Renal pelvis (tissue), 4 donors: ENCODE results near the gene PKIB. TPM values are rescaled to one million over a fixed set of nuclear protein-coding genes. Genes with fewer than 3 reads are reported as not detected.

ENCODE experiments used
- DNase-seq: peaks from one replicate; pipeline ENCODE4 v3.0.0-alpha.2; 2013
- polyA plus RNA-seq, 3 donors: library from polyadenylated mRNA; unstranded; fragments of 120-200 nt; gene quantifications; one replicate each; pipeline ENCODE4 v1.2.1, GENCODE V29; 2013; ENCODE audit not compliant: insufficient read length in 3 of 3

Gene PKIB
- polyA plus RNA-seq, 3 donors, result 1.5 to 2.4 (median 1.6) TPM

DNA sequence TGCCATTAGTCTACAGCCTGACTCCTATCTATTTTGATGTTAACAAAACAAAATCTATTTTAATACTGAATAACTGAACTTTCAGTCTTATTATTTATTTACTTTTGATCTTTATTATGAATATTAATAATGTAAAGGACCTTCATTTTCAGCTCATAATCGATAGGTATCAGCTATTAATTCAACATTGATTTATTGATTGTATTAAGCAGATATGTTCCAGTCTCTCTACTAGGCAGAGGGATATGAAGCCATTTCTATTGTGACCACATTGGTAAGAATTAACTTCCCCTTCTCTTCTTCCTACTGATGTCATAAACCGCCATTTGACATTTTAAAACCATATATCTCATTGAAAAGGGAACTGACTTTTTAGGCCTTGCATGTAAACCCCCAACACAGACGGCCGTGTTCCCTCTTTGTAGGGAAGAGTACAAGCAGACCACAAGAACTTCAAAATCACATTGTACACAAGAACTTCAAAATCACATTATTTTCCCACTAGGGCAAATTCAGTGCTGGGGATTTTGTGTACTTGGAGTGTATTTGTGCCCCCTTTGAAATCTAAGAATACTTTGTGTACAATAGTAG is 99.8 kb downstream of the PKIB start:
- no peak for DNase-seq

DNA sequence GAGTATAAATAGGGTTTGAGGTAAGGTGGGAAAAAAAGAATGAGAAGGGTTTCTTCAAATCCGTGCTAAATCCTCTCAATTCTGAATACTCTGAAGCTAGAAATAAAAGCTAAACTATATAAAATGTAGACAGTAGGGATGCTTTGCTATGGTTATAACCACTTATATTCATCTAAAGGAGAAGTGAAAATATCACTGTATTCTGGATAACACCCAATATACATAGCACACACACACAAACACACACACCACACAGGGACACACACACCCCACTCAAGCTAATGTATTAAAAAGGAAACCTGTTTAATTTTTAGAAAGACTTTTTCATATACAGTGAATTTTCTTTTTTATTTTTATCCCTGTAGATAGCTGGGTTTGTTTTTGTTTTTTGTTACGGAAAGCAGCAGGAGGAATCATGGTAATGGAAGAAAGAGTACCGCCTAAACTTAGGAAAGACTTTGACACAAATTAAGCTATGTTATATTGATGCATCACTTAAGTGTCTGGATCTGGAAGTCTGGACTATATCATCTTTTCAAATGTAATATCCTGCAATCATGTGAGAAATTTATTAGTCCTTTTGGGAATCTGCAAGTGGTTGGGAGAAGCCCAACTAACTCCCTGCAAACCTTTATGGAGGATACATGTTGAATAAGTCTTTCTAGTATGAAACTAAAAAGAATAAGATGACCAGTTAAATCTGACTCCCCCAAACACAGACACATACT is 100.9 kb downstream of the PKIB start:
- DNase-seq, result no peak

DNA sequence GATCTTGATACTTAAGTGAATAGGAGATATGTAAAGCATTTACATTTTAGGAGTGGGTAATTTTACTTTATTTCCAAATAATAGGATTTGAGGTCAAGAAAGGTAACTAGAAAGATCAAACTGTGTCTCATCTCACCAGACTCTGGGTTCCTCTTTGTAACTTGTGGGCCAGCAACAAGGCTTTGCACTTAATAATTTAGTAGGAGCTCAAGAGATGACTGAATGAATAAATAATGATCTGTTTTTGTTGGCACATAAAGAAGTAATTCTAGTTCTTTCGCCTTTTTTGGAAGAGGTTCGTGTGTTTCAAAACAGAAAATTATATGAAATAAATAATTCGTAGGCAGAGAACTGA is 101.9 kb downstream of the PKIB start:
- DNase-seq, result no peak

DNA sequence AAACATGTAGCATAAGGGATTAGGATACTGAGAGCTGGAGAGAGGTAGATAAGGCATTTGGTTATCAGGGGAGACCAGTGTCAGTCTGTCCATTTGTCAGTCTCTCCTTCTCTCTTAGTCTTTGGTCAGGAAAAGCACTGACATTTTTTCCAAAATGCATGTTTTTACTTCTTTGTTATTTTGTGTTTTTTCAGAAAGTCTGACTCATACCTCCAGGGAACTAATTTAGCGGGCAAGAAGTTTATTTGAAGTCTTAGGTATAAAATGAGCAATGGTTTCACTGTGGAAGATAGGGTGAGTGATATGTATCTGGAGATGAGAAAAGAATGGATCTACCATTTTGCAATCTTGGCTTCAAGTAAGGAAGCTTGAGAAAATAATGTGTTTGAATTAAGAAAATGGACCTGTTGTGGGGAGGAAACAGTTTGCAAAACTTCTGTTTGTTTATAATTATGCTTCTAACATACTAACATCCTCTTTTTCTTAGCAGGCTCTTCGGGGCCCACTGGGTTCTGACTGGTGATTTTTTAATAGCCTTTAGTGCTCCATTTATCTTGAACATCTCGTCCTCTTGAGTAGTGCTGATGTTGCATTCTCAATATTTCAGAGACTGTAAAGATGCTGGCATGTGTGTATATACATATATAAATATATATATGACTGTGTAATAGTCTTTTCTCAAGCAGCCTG is 102.4 kb downstream of the PKIB start:
- no peak for DNase-seq

DNA sequence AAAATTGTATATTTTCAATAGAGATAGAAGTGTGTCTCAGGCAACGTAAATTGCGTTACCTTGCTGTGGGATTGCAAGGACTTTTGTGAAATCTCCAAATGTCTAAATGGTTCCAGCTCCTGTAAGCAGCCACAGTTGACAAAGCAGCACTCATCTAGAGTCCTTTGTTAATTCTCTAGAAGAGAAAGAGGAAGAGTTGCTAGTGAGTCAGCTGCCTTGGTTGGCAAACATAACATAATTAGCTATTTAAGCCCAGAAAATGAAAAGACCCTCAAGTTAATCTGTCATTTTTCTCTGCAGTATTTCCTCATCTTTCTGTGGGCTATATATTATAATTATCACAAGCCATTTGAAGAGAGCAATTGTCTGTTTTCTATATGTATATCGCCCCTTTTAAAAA is 102.9 kb downstream of the PKIB start:
- no peak for DNase-seq

DNA sequence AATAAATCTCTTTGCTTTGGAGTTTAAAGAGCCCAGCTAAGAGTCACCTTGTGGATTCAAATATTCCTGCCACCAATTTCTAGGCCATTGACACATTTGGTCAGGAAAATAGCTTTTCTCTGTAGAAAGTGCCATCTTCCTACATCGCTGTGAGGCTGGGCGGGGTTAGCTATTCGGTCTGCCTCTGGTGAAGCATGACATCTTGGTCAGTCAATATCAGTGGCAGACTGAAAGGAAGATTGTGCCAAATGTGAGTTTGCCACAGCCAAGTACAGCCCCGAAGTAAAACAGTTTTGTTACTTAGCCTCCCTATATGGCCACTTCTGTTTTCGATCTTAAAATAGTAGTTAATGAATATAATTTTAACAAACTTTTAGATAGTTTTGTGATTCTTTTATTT is 103.9 kb downstream of the PKIB start:
- DNase-seq, result no peak

DNA sequence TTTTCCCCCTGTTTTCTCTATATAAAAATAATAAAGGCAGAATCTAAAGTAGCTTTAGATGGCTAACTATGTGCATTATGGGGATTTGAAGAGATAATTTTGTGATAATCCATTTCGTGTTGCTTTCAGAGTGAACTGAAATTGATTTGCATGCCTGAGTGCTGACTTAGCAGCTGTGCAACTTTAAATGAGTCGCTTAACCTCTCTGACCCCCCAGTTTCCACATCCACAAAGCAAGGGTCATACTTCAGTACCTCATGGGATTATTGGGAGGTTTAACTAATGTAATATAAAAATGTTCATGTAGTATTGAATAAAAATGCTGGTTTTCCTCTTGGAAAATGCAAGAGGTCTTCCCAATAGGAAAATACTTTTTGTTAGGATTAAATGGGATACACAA is 105.5 kb downstream of the PKIB start:
- no peak for DNase-seq

DNA sequence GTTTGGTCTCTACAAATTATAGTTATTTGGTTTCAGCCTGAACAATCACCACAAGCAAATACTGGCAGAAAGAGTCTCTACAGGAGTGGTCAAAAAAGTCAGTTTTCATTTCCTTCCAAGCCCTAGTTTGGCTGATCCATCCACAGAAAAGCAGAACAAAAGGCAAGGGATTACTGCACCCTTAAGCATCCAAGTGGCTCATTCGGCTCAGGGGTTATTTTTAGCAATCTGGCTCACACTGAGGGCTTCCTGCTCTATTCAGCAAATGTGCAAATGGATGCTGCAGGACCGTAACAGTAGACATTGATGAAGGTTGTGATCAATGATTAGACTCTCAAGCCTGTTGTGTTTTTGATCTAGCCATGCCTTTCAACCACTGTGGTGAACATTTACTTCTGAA is 107.1 kb downstream of the PKIB start:
- DNase-seq, result no peak

DNA sequence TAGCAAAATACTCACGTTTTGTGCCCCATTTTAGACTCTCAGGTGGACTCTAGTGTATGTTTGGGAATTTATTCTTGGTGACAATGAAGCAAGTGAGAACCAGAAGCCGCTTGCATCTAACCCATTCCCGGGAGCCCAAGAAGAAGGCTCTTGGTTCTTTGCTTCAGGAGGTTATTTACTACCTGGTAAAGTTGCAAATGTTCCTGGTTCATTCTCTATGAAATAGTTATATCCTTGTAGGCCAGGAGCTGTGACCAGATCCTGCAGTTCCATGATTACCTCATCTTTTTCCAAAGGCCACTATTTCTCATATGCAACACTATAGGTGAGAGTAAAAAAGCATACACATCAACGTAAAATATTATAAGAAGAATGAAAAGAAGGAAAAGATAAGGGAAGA is 108.4 kb downstream of the PKIB start:
- DNase-seq, result no peak

DNA sequence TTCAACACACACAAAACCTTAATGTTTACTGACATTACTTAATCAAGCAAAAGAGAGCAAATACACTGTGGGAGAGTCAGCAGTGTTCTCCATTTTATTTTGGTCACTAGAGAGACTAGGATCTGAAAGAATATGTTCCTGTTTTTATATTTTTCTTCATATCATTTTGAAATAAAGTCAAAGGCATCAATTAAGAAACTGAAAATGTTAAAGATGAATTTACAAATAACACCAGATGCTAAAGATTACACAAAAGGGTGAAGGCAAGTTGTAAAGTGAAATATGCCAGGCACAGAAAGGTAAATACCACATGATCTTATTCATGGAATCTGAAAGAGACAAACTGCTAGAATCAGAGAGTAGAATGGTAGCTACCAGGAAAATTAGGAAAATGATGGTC is 109.0 kb downstream of the PKIB start:
- no peak for DNase-seq

DNA sequence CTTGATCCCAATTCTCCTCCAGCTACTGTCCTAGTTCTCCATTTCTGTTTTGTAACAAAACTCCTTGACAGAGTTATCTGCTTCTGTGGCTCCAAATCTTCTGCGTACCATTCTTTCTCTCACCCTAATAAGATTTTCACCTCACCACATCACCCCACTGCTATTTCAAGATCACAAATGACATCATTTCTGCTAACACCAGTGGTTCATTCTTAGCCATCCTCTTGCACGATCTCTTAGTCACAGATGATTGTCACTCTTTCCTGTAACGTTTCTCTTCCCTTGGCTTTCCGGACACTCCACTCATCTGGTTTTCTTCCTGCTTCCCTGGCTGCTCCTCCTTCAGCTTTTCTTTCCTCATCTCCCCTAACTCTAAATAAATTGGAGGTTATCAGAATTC is 112.5 kb downstream of the PKIB start:
- DNase-seq, result no peak

DNA sequence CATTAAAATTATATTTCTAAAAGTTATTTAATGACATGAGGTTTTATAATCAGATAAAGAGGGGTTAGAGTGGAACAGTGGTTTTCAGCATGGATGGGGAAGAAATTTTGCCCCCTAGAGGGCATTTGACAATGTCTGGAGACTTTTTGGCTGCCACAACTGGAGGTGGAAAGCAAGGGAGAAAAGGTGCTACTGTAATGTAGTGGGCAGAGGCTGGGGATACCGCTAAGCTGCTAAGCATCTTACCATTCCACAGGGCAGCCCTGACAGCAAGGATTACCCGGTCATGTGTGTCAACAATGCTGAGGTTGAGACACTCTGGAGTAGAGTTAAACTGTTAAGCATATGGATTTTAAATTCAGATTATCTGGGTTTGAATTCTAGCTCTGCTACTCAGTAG is 116.4 kb downstream of the PKIB start:
- DNase-seq, result no peak

DNA sequence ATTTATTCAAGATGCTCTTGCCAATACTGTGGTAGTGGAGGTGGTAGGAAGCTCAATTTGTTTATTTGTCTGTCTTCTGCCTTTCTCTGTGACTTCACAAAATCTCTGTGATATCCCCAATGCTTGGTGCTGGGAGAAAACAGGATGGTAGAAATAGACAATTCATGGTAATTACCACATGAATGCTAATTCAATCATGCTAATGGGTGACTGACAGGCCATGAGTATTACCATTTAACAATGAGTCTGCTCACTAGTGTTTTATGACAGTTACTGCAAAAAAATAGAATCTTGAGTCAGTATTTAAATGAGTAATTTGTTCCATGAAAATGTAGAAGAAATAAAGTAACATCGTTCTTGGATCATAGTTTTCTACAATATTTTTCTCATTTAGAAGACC is 117.0 kb downstream of the PKIB start:
- no peak for DNase-seq

DNA sequence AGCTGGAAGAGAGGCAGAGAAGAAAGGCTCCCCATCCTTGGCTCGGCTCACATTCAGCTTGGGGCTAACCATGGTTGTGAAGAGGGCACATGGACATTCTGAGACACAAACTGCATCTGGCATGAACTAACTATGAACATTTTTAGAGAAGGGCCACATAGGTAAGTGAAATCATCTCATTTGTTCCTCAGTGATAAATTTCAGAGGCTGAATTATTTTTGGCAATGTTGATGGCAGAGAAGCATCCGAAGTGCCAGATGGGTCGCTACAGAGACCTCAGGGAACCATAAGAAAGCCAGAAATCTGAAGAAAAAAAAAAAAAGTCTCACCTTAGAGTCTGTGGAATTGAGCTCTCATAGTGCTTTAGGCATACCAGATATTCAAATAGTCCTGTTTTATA is 120.1 kb downstream of the PKIB start:
- no peak for DNase-seq

DNA sequence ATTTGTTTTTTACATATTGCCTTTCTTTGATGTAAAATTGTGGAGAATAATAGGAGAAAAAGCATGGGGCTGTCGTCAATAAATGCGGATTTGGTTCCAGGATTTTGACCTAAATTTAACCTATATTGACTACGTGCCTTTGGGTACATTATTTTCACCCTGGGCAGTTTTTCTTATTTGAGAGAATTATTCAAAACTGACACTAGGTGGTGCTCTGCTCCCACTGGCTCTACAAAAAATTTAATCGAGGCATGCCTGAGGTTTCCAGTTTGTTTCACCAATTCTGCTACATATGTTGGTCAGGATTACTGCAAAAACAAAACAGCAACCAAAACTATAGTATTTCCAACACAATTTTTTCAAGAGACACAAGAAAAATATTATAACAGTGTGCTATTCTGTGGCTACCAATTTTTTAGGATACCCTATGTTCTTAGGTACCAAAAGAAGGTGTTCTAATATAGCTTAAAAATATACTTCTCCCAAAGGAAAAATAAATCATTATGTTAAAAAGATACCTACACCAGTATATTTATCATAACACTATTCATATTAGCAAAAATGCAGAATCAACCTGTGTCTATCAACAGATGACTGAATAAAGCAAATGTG is 120.7 kb downstream of the PKIB start:
- peak; percentile 36 for DNase-seq

DNA sequence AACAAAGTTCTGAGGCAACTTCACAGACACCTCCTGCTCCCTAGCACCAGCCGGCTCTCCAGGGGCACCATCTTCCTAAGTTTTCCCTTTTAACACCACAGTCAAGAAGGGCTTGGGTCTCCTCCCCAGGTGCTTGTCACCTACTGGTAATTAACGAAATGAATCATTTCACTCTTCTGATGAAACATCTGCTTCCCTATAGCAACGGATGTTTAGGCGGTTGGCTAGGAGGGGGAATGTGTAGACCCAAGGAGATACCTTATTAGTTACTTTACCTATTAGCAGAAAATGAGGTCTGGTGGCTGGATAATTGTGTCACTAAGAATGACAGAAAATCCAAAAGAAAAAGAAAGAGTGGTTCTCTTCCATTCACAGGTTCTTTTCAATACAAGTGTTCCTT is 123.1 kb downstream of the PKIB start:
- DNase-seq, result no peak

DNA sequence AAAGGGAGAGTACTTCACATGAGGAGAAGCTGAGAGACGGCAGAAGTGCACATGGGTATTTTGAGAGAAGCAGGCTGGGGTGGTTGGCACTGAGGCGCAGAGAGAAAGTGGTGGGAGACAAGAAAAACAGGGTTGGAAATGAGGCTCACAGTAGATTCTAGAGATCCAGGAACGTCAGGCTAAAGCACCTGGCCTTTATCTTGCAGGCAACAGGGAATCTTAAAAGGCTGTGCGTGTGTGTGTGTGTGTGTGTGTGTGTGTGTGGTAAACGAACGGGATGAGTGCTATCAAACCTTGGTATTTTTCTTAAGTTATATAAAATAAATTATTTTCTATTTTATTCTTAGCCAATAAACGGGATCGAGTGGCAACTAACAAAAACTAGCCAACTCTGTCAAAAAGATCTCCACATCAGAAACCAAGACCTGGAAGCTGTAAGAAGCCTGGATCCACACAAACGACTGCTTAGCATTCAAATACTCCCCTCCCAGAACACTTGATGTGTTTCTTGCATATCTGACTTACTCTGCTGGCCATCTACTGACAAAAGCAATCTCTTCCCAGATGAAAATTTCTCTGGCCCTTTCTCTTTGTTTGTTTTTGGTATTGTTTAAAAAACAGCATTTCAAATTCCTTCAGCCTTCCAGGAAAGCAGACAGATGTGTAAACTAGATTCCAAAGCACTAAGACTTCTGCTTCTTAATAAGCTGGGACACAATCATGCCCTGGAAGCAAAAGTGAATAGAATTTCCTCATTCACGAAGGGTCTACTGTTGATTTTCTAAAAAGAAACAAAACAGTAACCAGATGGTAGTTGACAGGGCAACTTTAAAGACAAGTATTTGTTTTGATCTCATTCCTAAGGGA is 124.6 kb downstream of the PKIB start:
- no peak for DNase-seq

DNA sequence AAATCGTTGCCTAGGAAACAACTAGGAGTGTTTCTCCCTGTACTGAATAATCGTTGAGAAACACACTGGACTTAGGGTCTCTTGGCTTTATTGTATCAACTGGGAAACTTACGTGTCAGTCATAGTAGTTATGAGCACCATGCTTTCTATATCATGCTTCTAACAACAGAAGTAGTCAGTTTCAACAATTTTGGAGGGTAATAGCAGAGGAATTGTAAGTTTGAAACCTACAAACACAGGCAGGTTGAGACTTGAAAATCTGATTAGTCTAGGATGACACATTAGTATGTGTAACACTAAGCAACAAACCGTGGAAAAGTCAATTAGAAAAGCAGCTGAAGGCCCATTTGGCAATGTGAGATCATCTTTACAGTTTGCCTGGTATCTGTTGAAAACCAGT is 125.4 kb downstream of the PKIB start:
- no peak for DNase-seq

DNA sequence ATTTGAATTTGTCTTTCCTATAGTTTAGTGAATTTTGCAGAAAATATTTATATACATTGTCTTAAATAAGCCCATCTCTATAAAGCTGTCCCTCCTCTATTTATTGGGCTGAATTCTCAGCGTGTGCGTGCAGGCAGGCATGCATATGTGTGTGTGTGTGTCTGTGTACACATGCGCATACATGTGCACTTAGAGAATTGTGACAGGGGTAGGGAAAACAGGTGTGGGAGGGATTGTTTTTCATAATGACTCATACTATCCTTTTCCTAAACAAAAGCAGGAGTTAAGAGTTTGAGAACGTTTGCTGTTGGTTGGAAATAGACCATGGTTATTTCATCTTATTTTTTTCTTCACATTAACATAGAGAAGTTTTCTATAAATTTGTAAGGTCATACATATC is 126.0 kb downstream of the PKIB start:
- DNase-seq, result no peak

DNA sequence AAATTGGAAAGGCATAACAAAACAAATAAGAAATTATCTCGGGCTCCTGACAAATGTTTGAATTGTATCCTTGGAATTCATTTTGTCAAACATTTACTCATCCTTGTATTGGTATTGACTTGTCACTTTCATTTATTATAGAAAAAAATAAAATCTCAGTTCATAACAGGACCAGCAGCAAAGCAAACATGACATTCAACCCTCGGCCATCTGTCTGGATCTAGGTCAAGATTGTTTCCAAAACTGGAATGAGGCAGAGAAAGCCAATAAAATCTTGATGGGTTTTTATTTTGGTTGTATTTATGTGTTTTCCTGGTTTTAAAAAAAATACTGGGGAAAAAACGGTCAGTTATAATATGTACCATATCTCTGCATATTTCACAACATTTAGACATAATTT is 126.4 kb downstream of the PKIB start:
- DNase-seq, result no peak

DNA sequence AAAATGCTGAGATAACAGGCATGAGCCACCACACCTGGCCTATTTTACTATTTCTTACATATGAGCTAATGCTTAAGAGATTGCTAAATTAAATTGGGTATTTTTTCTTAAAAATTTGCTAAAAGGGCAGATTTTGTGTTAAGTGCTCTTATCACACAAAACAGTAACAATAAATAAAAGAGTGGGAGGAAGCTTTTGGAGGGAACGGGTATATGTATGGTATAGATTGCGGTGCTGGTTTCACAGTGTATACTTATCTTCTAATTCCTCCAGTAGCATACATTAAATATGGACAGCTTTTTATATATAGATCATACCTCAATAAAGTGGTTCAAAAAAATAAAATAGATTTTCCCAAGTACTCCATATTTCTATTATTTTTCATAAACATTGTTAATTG is 129.9 kb downstream of the PKIB start:
- DNase-seq, result no peak

DNA sequence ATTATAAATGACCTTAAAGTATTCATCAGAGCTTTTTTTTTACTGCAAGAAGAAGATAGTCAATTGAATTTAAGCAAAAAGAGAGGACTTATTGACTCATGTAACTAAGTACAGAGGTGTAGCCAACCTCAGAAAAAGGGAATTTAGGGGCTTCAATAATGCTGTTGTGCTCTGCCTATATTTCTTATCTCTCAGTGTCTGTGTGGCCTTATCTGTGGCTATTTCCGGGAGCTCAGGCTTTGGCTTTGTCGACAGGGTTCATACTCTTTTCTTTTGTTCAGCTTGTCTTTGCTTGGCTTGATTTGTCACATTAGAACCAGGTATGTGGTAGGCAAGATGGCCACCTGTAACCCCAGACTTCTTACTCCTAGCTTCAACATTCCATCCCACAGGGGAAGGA is 130.7 kb downstream of the PKIB start:
- no peak for DNase-seq
